SIG-M5 treated with dmso at 0.1 percent for 504 hours (cell line): ENCODE measurements around the gene SSR4.
"Not testable (repeated sequence)": the region's sequence is repeated elsewhere in the genome, so short reads cannot be mapped to it uniquely, and the experiment has no call there.

ENCODE experiments used
- DNase-seq: peaks from one replicate; lab custom pipeline; 2025; ENCODE audit not compliant: unreplicated experiment; lab: John Stamatoyannopoulos, UW

Gene SSR4

DNA sequence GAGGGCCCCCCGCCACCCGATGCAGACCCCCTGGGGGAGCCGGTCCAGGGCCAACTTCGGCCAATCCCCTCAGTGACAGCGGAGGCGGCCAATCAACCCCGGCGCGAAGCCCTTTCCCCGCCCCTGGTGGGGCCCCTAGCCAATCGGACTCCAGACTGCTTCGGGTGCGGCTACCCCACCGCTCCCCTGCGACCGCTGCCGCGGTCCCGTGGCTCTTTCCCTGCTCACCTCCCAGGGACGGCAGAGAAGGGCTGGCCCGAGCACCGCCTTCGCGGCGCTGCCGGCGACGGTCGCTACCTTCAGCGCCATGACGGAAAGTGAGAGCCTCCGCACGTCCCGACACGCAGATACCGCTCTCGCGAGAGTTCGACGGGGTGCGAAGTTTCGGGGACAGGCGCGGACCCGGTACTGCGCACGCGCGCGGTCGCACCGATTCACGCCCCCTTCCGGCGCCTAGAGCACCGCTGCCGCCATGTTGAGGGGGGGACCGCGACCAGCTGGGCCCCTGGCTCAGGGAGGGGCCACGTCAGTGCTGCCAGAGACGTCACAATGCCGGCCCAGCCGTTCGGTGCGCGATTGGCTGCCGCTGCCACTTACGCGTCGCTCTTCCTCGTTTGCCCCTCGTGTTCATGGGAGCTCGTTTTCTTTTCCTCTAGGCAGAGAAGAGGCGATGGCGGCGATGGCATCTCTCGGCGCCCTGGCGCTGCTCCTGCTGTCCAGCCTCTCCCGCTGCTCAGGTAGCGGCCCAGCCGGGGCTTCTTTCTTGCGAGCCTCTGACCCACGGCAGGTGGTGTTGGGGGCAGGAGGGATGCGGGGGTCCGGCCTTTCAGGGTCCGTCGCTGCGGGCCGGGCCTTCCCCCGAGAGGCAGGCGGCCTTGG, at the start of gene SSR4, which contains the start of gene IDH3G:
SSR4 (plus strand) TSS at position 651 of the 879 bp plus-strand sequence; CDS start at position 671, 20 bp downstream.
IDH3G (minus strand) TSS at position 358 of the 879 bp plus-strand sequence; CDS start at position 309, 49 bp downstream.
- peak; percentile 91 for DNase-seq

DNA sequence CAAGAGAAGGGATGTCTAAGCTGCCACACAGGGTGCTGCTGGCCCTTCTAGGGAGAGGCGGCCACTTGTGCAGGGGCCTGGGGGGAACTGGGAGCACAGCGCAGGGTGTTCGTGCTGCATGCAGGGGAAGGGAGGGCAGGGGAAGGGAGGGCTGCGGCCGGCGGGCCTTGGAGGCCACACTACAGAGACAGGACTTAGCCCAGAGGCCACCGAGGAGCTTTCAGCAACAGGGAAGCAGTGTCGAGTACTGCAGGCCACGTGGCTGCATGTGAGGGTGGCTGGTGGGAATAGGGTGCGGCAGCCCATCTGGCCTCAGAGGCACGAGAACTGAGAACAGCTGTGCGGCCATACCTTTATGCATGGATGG, 49.4 kb upstream of the SSR4 start:
- not testable (repeated sequence) for DNase-seq

DNA sequence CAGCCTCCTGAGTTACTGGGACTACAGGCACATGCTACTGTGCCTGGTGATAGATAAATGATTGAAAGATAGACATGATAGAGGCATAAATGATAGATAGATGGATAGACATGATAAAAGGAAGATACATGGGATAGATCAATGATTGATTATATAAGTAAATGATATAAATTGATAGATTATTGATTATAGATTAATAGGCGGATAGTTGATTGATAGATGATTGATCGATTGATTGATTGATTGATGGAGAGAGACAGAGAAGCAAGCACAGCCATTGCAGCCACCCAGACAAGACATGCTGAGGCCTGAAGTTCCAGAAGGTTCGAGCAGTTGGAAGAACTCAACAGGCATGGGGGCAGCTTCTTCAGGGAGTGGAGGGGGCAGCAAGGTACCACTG, 48.1 kb upstream of the SSR4 start:
- DNase-seq = no peak

DNA sequence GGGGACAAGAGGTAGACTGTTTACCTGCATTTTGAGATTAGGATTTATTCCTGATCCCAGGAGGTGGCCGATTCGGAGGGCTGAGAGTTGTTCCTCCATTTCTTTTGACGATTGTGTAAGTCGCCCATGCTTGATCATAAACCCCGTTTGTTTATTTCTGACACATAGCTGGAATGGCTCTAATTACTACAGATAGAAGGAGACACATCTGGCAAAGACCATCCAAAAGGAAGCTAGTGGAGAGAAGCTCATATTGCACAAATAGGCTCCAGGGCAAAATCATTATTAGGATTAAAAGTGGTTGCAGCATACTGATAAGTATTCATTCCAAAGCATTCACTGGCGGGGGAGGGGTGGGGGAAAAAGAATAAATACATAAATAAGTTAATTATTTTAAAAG, 47.5 kb upstream of the SSR4 start:
- DNase-seq = not testable (repeated sequence)

DNA sequence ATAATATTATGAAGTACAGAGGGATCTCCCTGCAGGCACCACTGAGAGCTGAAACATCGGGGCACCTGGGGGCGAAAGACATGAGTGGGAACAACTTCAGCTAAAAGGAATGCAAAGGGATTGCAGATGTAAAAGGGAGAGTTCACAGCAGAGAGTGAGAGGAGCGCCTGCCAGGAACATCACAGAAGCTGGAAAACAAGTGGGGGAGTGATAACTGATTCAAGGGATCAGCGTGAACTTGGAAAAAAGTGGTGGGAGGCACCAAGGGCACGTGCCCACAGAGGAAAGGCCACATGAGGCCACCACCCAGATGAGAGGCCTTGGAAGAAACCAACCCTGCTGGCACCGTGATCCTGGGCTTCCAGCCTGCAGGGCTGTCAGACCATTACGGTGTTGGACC, 45.5 kb upstream of the SSR4 start:
- not testable (repeated sequence) for DNase-seq

DNA sequence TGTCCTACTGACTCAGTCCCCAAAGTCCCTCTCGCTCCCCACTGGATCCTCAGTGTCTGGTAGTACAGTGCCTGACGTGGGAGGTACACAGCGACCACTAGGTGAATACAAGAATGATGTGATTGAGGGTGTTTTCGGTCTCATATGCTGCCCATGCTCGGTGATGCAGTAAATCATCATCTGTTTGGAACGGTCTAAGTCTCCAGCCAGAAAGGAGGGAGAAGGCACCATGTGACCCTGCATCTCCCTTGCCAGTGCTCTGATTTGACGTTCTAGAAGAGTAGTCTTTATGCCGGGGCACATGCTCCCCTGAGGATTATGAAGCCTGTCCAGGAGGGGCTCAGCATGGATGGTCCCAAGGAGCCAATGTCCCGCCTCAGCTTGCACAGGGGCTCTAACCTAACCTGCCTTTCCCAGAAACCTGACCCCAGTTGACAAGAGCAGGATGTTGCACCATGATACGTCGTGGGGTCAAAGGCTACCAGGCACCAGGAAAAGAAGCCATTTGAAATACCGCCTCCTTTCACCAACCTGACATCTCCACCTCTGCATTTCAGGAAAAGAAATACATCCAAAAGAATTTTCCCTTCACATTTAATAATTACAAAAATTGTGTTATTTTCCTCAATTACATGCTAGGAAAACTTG, 44.2 kb upstream of the SSR4 start:
- no peak for DNase-seq

DNA sequence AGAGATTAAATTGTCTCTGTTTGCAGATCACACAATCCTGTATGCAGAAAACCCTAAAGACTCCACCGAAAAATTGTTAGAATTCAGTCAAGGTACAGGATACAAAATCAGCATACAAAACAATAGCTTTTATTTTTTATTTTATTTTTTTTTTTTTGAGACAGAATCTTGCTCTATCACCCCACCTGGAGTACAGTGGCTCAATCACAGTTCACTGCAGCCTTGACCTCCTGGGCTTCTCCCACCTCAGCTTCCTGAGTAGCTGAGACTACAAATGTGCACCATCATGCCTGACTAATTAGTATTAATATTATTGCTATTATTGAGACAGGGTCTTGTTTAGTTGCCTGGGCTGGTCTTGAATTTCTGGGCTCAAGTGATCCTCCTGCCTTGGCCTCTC, 39.3 kb upstream of the SSR4 start:
- no peak for DNase-seq

DNA sequence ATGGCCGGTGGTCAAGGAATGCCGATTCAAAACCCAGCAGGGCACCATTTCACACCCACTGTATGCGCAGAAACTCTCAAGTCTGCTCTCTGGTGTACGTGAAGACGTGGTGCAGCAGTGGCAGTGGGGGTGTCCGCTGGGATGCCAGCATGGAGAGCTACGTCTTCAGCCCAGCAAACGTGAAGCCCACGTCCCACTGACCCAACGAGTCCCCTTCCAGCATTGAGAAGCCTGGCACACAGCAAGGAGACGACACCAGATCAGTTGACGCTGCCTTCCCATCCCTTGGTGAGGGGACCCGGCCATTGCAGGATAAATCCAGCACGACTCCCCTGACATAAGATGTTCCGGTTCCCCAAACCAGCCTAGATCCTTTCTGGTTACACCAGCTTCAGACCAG, 32.6 kb upstream of the SSR4 start:
- DNase-seq = no peak

DNA sequence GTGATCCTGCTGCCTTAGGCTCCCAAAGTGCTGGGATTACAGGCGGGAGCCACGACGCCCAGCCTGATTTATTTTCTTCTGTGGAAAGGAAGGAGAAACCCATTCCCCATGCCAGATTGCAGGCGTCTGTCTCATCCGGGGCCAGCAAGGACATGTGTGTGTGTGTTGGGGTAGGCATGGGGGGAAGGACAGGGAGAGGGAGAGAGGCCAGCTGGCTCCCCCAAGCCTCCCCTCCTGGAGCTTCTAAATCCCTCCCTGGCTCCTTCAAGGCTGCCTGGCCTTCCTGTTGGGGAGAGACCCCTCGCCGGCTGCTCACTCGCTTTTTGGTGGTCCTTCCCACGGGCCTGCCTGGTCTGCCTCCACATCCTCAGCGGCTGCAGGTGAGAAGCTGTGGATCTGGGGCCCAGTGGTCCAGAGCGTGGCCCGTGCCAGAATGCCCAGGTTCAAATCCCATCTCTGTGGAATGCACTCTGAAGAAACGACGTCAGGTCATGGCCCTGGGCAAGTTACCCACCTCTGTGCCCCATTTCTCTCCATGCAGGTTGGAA, 31.8 kb upstream of the SSR4 start:
- no peak for DNase-seq

DNA sequence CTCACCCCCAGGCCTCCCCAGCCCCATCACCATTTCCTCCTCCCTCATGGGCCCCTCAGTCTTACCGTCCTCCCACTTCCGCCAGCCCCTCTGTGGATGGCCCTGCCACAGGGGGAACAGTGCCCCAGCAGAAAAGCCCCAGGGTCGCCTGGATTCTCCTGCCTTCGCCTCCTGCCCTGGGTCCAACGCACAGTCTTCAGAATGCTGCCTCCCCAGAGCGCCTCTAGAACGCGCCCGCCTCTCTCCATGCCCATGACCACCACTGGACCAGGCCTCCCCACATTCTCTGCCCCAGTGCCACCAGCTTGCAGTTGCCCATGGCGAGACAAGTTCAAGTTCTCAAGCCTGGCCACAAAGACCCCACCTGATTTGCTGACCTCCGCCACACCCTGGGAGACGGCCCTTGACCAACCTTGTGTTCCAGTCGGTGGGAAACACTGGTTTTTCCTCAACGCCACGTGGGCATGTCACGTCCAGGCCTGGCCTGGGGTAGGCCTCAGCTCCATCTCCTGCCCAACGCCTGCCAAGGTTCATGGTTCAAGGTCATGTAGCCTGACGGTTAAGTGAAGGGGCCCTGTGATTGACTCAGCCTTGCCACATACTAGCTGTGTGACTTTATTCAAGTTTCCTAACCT, 31.1 kb upstream of the SSR4 start:
- no peak for DNase-seq

DNA sequence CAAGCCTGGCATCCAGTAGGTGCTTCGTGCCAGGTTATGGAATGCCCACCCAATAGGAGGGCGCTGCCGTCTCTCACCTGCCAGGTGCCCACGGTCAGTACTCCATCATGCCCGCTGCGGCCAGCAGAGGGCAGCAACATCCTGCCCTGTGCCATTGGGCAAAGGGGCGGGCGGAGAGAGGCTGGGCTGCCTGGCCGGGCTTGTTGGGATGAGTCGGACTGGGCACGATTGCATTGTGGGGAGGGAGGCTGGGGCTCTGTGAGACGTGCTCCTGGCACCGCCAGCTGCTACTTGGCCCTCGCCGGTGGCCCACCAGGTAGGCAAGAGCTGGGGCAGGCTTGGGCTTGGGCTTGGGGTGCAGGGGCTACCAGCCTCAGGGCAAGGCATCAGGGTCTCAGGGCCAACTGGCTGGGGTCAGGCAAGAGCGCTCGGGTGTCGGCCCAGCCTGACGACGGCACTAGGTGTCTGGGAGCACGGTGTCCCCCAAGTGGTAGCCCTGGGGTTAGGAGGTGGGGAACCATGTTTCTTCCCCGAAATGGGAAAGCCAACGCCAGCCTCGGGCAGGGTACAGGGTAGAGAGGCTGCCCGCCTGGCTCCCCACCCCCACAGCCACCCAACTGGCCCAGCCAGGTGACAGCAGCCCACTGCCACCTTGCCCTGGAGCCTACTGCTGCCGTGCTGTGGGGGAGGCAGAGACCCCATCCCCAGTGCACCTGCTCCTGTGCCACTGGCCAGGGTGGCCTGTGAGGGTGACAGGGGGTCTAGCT, 30.3 kb upstream of the SSR4 start, which contains the start of gene PLXNB3:
PLXNB3 (plus strand) TSS at position 261 of the 767 bp plus-strand sequence. CDS start 1,287 bp downstream, outside the sequence.
- DNase-seq = peak; percentile 47

DNA sequence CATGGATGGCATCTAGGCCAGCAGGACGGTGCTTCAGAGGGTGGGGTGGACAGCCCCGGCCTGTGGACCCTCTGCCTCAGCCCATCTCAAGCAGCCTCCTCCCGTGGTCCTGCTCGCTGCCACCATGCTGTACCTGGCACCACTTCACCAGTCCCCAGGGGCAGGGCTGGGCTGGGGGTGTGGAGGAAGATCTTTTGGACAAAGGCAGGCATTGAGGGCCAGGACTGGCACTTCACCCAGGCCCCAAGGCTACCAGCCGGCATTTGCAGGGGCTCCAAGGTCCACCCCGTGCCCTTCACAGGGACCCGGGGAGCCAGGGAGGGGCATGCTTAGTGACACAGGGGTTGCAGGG, 29.7 kb upstream of the SSR4 start:
- DNase-seq = no peak

DNA sequence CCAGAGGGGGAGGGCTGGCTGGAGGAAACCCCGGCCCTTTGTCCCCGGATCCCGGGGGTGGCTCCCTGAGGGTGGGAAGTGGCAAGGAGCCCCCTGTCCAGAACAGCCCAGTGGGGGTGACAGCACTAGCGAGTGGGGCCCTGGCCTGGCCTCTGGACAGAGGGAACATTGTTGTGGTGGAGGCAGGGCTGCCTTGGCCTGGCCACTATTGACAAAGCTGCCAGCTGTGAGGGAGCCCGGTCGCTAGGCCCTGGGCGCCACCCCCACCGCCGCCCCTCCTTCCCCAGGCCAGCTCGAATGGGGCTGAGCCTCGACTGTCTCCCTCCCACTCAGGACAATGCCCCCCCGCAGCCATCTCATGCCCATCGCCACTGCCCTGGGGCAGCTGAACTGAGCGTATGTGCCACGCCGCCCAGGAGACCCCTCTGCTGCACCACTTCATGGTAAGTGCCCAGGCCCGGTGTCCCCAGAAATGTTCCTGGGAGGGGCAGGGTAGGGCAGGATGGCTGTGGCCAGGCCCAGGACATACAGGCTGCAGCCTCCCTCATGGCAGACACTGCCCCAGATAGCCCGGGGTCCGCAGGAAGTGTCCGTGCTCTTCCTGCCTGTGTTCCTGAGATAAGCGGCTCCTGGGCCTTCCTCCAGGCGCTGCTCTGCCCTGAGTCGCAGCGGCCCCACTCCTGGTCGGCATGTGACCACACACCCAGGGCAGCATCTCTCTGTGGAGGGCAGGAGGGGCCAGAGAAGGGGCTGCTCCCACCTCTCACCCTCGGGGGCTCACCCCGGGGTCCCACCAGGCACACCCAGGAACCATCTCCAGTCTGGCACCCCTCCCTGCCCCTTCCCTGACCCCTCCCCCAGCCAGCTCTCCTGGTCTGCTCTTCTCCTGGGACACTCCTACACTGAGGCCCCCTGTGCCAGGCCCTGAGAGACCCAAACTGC, 29.1 kb upstream of the SSR4 start:
- no peak for DNase-seq

DNA sequence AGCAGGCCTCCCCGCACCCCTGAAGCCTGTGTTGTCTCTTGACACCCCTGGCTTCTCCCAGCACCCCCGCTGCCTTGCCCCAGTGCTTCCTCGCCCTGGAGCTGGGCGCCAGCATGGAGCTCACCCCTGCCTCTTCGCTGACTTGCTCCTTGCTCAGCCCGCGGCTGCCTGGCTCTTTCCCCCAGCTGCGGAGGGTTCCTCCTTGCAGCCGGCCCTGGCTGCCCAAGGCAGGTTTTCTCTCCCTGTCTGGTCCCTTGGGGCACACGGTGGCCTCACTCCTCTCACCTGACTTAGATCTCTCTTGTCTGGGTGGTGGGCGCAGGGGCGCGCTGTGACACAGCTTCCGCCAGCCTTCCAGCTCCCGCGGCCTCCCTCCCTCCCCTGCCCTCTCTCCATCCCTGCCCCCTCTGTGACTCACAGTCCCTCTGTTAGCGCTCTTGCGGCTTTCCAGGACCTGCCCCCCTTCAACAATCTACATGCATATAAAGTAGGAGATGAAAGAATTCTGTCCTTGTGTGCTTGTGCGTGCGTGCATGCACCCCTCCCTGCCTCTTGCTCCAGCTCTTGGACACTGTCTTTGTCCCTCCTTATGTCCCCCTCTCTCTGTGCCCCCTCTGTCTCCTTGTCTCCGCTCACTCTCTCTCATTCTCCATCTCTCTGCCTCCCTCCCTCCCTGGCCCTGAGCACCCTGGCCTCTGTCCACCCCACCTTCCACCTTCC, 28.2 kb upstream of the SSR4 start:
- DNase-seq = peak; percentile 61

DNA sequence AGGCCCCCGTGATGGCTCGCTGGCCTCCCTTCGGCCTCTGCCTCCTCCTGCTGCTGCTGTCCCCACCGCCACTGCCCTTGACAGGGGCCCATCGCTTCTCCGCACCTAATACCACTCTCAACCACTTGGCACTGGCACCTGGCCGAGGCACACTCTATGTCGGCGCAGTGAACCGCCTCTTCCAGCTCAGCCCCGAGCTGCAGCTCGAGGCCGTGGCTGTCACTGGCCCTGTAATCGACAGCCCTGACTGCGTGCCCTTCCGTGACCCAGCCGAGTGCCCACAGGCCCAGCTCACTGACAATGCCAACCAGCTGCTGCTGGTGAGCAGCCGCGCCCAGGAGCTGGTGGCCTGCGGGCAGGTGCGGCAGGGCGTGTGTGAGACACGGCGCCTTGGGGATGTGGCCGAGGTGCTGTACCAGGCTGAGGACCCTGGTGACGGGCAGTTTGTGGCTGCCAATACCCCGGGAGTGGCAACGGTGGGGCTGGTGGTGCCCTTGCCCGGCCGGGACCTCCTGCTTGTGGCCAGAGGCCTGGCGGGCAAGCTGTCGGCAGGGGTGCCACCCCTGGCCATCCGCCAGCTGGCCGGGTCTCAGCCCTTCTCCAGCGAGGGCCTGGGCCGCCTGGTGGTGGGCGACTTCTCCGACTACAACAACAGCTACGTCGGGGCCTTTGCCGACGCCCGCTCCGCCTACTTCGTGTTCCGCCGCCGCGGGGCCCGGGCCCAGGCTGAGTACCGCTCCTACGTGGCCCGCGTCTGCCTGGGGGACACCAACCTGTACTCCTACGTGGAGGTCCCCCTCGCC, 27.4 kb upstream of the SSR4 start:
- DNase-seq = no peak

DNA sequence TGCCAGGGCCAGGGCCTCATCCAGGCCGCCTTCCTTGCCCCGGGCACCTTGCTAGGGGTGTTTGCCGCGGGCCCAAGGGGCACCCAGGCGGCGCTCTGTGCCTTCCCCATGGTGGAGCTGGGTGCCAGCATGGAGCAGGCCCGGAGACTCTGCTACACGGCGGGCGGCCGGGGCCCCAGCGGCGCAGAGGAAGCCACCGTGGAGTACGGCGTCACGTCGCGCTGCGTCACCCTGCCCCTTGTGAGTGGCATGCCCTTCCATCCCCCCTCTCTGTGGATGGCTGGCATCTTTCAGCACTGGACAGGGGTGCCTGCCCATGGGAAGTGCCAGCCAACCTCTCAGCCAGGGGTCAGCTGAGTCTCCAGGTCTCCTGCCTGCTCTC, 26.8 kb upstream of the SSR4 start:
- DNase-seq = no peak

DNA sequence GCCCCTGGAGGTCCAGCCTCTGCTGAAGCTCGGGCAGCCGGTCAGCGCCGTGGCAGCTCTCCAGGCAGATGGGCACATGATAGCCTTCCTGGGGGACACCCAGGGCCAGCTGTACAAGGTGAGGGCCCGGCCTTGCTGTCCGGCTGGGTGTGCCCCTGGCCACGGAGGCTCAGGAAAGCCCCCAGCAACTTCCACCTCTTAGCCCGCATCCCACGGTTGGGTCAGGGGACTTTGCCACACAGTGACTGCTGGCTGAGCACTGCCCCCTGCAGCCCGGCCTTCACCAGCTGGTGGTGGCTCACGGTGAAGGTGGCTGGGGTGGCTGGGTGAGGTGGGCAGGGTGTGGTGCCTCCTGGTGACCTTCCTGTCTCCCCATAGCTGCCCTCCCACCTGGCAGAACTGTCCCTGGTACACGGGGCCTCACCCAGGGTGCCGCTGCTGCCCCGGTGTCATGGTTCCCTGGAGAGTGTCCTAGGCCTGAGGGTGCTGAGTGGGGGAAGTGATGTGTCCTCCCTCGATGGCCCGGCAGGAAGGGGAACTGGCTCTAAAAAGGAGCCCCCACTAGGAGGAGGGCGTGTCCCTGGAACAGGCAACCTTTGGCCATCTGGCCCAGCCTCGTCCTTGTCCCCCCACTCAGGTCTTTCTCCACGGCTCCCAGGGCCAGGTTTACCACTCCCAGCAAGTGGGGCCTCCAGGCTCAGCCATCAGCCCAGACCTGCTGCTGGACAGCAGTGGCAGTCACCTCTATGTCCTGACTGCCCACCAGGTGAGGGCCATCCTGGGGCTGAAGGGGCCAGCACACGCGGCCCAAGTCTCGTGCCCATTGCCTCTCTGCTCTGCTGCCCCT, 25.9 kb upstream of the SSR4 start:
- no peak for DNase-seq
